ENCODE results near the gene FAM216B.

FAM216B gene

GRCh38 chr13:42751693-42752092 lies 29.7 kb upstream of the FAM216B start:
- H3K27ac ChIP-seq (ENCODE audit: low read depth, low read length), result no peak overlapping the region
- H3K36me3 ChIP-seq (ENCODE audit: control insufficient read depth in 5 of 5, insufficient read depth in 5 of 5, low read length in 5 of 5), result no peaks in the 10 kb centered on the region
- no peaks in the 10 kb centered on the region for H3K27me3 ChIP-seq (ENCODE audit: control insufficient read depth in 5 of 5, insufficient read depth in 4 of 5, low read length in 5 of 5)
- peaks cover 0 to 7% (median 7%) of the 10 kb centered on the region in 5 donors for H3K4me1 ChIP-seq (ENCODE audit: control insufficient read depth in 5 of 5, insufficient read depth in 5 of 5, low read length in 5 of 5)
- no peak overlapping the region for H3K4me3 ChIP-seq (ENCODE audit: low read depth in 1 of 5, low read length in 5 of 5)
- no peak overlapping the region for H3K9ac ChIP-seq (ENCODE audit: low read length in 5 of 5)
- H3K9me3 ChIP-seq (ENCODE audit: control insufficient read depth in 5 of 5, low read length in 5 of 5), result no peaks in the 10 kb centered on the region

GRCh38 chr13:42752731-42753130 lies 28.7 kb upstream of the FAM216B start:
- Histone ChIP-seq H3K27me3 (ENCODE audit: control insufficient read depth in 5 of 5, insufficient read depth in 4 of 5, low read length in 5 of 5) (peaks cover 0 to 2% (median 0%) of the 10 kb centered on the region in 5 donors), H3K4me3 (ENCODE audit: low read depth in 1 of 5, low read length in 5 of 5) (no peak overlapping the region), H3K36me3 (ENCODE audit: control insufficient read depth in 5 of 5, insufficient read depth in 5 of 5, low read length in 5 of 5) (no peaks in the 10 kb centered on the region), H3K4me1 (ENCODE audit: control insufficient read depth in 5 of 5, insufficient read depth in 5 of 5, low read length in 5 of 5) (peaks cover 0 to 7% (median 7%) of the 10 kb centered on the region in 5 donors), H3K27ac (ENCODE audit: low read depth, low read length) (no peak overlapping the region), H3K9ac (ENCODE audit: low read length in 5 of 5) (no peak overlapping the region), H3K9me3 (ENCODE audit: control insufficient read depth in 5 of 5, low read length in 5 of 5) (no peaks in the 10 kb centered on the region)

- no peak overlapping the region for H3K27ac ChIP-seq (ENCODE audit: low read depth, low read length)
- no peak overlapping the region for H3K9ac ChIP-seq (ENCODE audit: low read length in 5 of 5)
- peaks cover 0 to 7% (median 7%) of the 10 kb centered on the region in 5 donors for H3K4me1 ChIP-seq (ENCODE audit: control insufficient read depth in 5 of 5, insufficient read depth in 5 of 5, low read length in 5 of 5)
- no peak overlapping the region for H3K4me3 ChIP-seq (ENCODE audit: low read depth in 1 of 5, low read length in 5 of 5)
- no peaks in the 10 kb centered on the region for H3K36me3 ChIP-seq (ENCODE audit: control insufficient read depth in 5 of 5, insufficient read depth in 5 of 5, low read length in 5 of 5)
- no peaks in the 10 kb centered on the region for H3K9me3 ChIP-seq (ENCODE audit: control insufficient read depth in 5 of 5, low read length in 5 of 5)
- peaks cover 0 to 2% (median 0%) of the 10 kb centered on the region in 5 donors for H3K27me3 ChIP-seq (ENCODE audit: control insufficient read depth in 5 of 5, insufficient read depth in 4 of 5, low read length in 5 of 5)
These were observed 27.7 kb upstream of the FAM216B start for GRCh38 chr13:42753697-42754096.

DNA sequence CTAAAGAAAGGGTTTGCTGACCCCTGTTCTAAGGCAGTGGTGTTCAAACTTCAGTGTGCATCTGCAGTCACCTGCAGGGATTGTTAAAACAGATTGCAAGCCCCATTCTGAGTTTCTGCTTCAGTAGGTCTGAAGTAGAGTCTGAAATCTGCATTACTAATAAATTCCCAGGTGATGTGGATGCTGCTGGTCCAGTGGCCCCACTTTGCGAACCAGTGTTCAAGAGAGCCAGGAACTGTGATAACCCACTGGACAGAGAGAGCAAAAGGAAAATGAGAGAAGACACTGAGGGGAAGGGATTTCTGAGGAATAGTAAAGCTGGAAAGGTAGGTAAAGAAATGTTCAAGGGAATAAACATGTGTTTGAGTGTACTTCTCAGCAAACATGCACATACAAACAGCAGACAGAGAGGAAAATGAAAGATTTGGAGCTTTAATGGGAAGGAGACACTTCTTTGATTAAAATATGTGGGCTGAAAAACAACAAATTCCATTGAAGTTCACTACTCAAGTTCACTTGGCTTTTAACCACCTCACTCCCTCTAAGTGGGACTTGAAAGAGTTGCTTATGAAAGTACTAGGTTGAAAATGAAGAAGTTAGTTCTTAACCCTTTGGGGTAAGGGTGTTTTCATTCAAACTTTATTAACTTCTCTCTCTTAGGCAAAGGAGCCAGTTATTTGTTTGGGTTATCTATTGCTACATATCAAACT lies 26.4 kb upstream of the FAM216B start:
- H3K27ac ChIP-seq (ENCODE audit: low read depth, low read length), result no peak overlapping the region
- peaks cover 0 to 7% (median 7%) of the 10 kb centered on the region in 5 donors for H3K4me1 ChIP-seq (ENCODE audit: control insufficient read depth in 5 of 5, insufficient read depth in 5 of 5, low read length in 5 of 5)
- peaks cover 0 to 2% (median 0%) of the 10 kb centered on the region in 5 donors for H3K27me3 ChIP-seq (ENCODE audit: control insufficient read depth in 5 of 5, insufficient read depth in 4 of 5, low read length in 5 of 5)
- no peak overlapping the region for H3K4me3 ChIP-seq (ENCODE audit: low read depth in 1 of 5, low read length in 5 of 5)
- H3K36me3 ChIP-seq (ENCODE audit: control insufficient read depth in 5 of 5, insufficient read depth in 5 of 5, low read length in 5 of 5), result no peaks in the 10 kb centered on the region
- no peaks in the 10 kb centered on the region for H3K9me3 ChIP-seq (ENCODE audit: control insufficient read depth in 5 of 5, low read length in 5 of 5)
- H3K9ac ChIP-seq (ENCODE audit: low read length in 5 of 5), result no peak overlapping the region

GRCh38 chr13:42757678-42758420 lies 23.5 kb upstream of the FAM216B start:
- H3K27me3 ChIP-seq (ENCODE audit: control insufficient read depth in 5 of 5, insufficient read depth in 4 of 5, low read length in 5 of 5), result peaks cover 0 to 2% (median 0%) of the 10 kb centered on the region in 5 donors
- H3K36me3 ChIP-seq (ENCODE audit: control insufficient read depth in 5 of 5, insufficient read depth in 5 of 5, low read length in 5 of 5), result no peaks in the 10 kb centered on the region
- no peaks in the 10 kb centered on the region for H3K9me3 ChIP-seq (ENCODE audit: control insufficient read depth in 5 of 5, low read length in 5 of 5)
- no peak overlapping the region for H3K4me3 ChIP-seq (ENCODE audit: low read depth in 1 of 5, low read length in 5 of 5)
- H3K9ac ChIP-seq (ENCODE audit: low read length in 5 of 5), result no peak overlapping the region
- no peaks in the 10 kb centered on the region for H3K4me1 ChIP-seq (ENCODE audit: control insufficient read depth in 5 of 5, insufficient read depth in 5 of 5, low read length in 5 of 5)
- H3K27ac ChIP-seq (ENCODE audit: low read depth, low read length), result no peak overlapping the region

- no peaks in the 10 kb centered on the region for H3K9me3 ChIP-seq (ENCODE audit: control insufficient read depth in 5 of 5, low read length in 5 of 5)
- peaks cover 0 to 2% (median 0%) of the 10 kb centered on the region in 5 donors for H3K27me3 ChIP-seq (ENCODE audit: control insufficient read depth in 5 of 5, insufficient read depth in 4 of 5, low read length in 5 of 5)
- H3K4me3 ChIP-seq (ENCODE audit: low read depth in 1 of 5, low read length in 5 of 5), result no peak overlapping the region
- H3K27ac ChIP-seq (ENCODE audit: low read depth, low read length), result no peak overlapping the region
- H3K9ac ChIP-seq (ENCODE audit: low read length in 5 of 5), result no peak overlapping the region
- H3K36me3 ChIP-seq (ENCODE audit: control insufficient read depth in 5 of 5, insufficient read depth in 5 of 5, low read length in 5 of 5), result no peaks in the 10 kb centered on the region
- H3K4me1 ChIP-seq (ENCODE audit: control insufficient read depth in 5 of 5, insufficient read depth in 5 of 5, low read length in 5 of 5), result no peaks in the 10 kb centered on the region
These were observed 22.9 kb upstream of the FAM216B start for GRCh38 chr13:42758515-42758914.

DNA sequence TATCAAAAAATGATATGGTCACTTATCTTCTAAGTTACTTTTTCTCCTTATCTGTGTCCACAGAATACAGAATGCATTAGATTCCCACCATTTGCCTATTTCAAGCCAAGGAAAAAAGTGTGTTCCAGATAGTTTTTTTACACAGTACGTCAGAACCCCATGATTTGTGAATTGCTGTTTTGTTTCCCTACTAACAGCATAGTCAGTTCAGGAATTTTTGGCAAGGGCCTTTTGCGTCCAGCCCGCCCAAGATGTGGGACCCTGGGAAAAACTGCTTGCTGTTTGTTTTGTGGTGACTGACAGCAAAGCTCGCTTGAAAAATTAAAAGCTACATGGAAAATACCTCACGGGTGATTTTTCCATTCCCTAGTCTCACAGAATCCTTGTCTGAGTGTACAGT lies 20.4 kb upstream of the FAM216B start:
- Histone ChIP-seq H3K4me3 (ENCODE audit: low read depth in 1 of 5, low read length in 5 of 5) (no peak overlapping the region), H3K9me3 (ENCODE audit: control insufficient read depth in 5 of 5, low read length in 5 of 5) (no peaks in the 10 kb centered on the region), H3K4me1 (ENCODE audit: control insufficient read depth in 5 of 5, insufficient read depth in 5 of 5, low read length in 5 of 5) (no peaks in the 10 kb centered on the region), H3K27me3 (ENCODE audit: control insufficient read depth in 5 of 5, insufficient read depth in 4 of 5, low read length in 5 of 5) (peaks cover 0 to 2% (median 0%) of the 10 kb centered on the region in 5 donors), H3K27ac (ENCODE audit: low read depth, low read length) (no peak overlapping the region), H3K9ac (ENCODE audit: low read length in 5 of 5) (no peak overlapping the region), H3K36me3 (ENCODE audit: control insufficient read depth in 5 of 5, insufficient read depth in 5 of 5, low read length in 5 of 5) (no peaks in the 10 kb centered on the region)

DNA sequence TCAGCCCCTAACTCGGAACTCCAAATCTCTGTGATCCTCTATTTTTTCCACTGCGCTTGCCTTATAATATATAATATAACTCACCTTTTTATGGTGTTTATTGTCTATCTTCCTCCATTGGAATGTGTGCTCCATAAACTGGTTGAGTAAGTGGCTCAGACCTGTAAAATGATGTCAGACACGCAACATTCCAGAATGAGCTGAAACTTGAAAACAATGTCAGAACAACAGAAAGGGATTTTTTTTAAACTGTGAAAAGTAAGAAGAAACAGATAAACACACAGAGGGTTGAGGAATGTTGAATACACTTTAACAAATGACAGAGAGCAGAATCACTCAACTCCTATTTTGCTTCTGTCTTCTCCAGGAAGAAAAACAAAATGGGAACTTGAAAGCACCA lies 19.1 kb upstream of the FAM216B start:
- H3K9ac ChIP-seq (ENCODE audit: low read length in 5 of 5), result no peak overlapping the region
- H3K4me3 ChIP-seq (ENCODE audit: low read depth in 1 of 5, low read length in 5 of 5), result no peak overlapping the region
- peaks cover 0 to 2% (median 0%) of the 10 kb centered on the region in 5 donors for H3K9me3 ChIP-seq (ENCODE audit: control insufficient read depth in 5 of 5, low read length in 5 of 5)
- H3K36me3 ChIP-seq (ENCODE audit: control insufficient read depth in 5 of 5, insufficient read depth in 5 of 5, low read length in 5 of 5), result no peaks in the 10 kb centered on the region
- H3K27ac ChIP-seq (ENCODE audit: low read depth, low read length), result no peak overlapping the region
- peaks cover 0 to 2% (median 0%) of the 10 kb centered on the region in 5 donors for H3K27me3 ChIP-seq (ENCODE audit: control insufficient read depth in 5 of 5, insufficient read depth in 4 of 5, low read length in 5 of 5)
- no peaks in the 10 kb centered on the region for H3K4me1 ChIP-seq (ENCODE audit: control insufficient read depth in 5 of 5, insufficient read depth in 5 of 5, low read length in 5 of 5)

DNA sequence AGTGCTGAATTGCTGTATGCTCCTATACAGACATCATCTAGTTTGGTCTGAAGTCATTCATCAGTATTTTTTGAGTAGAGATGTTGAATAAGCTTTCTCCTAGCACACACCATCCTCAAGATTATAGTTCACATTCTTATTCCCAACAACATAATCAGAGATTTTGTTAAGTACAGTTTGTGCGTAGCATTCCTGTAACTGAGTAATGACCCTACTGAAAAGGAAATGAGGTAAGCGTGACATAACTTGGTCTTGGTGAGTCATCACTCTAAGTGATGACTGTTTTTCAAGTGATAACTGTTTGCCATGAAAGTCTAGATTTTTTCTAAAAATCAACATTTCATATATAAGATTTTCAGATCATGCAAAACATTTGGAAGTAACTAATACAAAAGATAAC lies 18.5 kb upstream of the FAM216B start:
- Histone ChIP-seq H3K27ac (ENCODE audit: low read depth, low read length) (no peak overlapping the region), H3K4me3 (ENCODE audit: low read depth in 1 of 5, low read length in 5 of 5) (no peak overlapping the region), H3K9ac (ENCODE audit: low read length in 5 of 5) (no peak overlapping the region), H3K9me3 (ENCODE audit: control insufficient read depth in 5 of 5, low read length in 5 of 5) (peaks cover 0 to 3% (median 0%) of the 10 kb centered on the region in 5 donors), H3K4me1 (ENCODE audit: control insufficient read depth in 5 of 5, insufficient read depth in 5 of 5, low read length in 5 of 5) (no peaks in the 10 kb centered on the region), H3K27me3 (ENCODE audit: control insufficient read depth in 5 of 5, insufficient read depth in 4 of 5, low read length in 5 of 5) (no peaks in the 10 kb centered on the region), H3K36me3 (ENCODE audit: control insufficient read depth in 5 of 5, insufficient read depth in 5 of 5, low read length in 5 of 5) (no peaks in the 10 kb centered on the region)

- Histone ChIP-seq H3K27me3 (ENCODE audit: control insufficient read depth in 5 of 5, insufficient read depth in 4 of 5, low read length in 5 of 5) (no peaks in the 10 kb centered on the region), H3K4me3 (ENCODE audit: low read depth in 1 of 5, low read length in 5 of 5) (no peak overlapping the region), H3K9me3 (ENCODE audit: control insufficient read depth in 5 of 5, low read length in 5 of 5) (peaks cover 0 to 3% (median 0%) of the 10 kb centered on the region in 5 donors), H3K27ac (ENCODE audit: low read depth, low read length) (no peak overlapping the region), H3K9ac (ENCODE audit: low read length in 5 of 5) (no peak overlapping the region), H3K36me3 (ENCODE audit: control insufficient read depth in 5 of 5, insufficient read depth in 5 of 5, low read length in 5 of 5) (no peaks in the 10 kb centered on the region), H3K4me1 (ENCODE audit: control insufficient read depth in 5 of 5, insufficient read depth in 5 of 5, low read length in 5 of 5) (no peaks in the 10 kb centered on the region)
These were observed 15.4 kb upstream of the FAM216B start for GRCh38 chr13:42766016-42766415.

Measured in subcutaneous abdominal adipose tissue (tissue), 5 donors.